HG02759 (cell line): ENCODE data around the gene KRT81.
"Not testable (repeated sequence)": the region's sequence is repeated elsewhere in the genome, so short reads cannot be mapped to it uniquely, and the experiment has no call there.

Experiments used
- ATAC-seq: cut with Tn5 transposase; IDR thresholded peaks from one replicate; pipeline ENCODE4 v1.9.1; 2021; ENCODE audit warnings: mild to moderate bottlenecking, moderate library complexity; ENCODE audit not compliant: unreplicated experiment

KRT81 gene

DNA sequence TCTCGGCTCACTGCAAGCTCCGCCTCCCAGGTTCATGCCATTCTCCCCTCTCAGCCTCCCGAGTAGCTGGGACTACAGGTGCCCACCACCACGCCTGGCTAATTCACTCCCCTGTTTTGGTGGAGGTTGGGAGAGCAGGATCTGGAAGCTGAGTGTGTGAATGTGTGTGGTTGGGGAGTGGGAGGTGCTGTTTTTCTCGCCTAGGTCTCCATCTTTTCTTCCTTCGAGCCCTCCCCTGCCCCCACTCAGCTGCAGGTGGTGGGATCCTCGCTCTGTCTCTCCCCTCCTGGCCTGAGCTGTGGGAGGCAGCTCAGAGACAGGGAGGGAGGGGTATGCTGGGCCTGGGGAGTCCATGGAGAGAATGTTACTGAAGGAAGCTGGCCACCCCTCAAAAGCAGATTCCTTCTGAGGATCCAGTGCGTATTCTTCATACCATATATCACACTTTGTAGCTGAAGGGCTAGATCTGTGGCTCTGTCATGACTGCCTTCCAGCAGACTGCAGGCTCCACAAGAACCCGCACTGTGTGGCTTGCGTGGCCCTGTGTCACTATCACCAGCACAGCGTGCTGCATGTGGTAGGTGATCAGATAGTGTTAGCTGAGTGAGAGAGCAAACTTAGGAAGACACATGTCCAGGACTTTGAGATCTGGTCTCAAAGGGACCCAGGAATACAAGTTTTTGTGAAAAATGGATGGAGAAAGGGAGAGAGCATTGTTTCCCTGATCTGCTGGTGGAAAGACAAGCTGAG is 27.1 kb upstream of the KRT81 start:
- no peak for ATAC-seq

DNA sequence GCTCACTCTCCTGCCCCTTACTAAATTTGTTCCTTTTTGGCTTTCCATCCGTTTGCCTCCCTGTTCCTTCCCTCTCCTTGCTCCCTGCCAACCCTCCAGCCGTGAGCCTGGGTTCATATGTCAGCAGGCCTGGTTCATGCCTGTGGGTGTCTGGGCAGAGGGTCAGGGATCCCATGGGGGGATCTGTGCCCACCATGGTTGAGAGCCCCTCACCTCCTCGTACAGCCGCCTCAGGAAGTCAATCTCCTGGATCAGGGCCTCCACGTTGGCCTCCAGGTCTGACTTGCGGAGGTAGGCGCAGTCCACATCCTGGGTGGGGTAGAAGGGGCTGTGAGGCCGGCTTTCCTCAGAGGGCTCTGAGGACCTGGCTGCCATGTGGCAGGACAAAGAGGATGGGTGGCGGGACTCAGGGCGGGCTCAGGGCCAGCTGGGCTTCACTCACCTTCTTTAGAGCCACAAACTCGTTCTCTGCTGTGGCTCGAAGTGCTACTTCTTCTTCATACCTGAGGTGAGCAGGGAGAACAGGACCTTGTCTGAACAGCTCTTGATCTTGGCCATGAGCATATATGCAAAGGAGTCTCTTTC is 26.2 kb upstream of the KRT81 start:
- ATAC-seq: no peak

DNA sequence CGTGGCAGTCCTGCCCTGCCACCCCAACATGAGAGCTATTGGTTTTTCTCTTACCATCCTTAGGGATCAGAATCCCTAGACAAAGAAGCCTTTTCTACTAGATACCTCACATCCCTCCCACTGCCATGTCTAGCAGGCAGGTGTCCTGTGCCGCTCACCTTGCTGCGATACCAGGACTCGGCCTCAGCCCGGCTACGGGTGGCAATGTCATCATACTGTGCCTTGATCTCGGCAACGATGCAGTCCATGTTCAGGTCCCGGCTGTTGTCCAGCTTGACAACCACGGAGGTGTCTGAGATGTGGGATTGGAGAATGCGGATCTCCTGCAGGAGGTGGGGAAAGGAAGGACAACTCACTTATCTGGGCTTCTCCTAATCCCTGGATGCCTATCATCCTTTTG is 25.4 kb upstream of the KRT81 start:
- ATAC-seq: no peak

DNA sequence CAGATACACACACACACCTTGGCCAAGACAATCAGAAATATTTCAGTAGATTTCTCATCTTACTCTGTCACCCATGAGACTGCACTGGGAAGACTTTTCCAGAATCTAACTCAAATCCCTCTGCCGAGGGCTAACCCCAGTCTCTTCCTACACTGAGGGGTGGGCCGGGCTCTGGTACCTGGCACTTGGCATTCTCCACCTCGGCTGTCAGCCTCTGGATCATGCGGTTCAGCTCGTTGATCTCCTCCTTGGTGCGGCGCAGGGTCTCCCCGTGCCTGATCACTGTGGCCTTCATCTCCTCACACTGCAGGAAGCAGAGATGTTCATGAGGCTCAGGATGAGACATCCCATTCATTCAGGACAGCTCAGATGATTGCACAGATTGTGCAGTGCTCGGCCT is 25.0 kb upstream of the KRT81 start:
- no peak for ATAC-seq

DNA sequence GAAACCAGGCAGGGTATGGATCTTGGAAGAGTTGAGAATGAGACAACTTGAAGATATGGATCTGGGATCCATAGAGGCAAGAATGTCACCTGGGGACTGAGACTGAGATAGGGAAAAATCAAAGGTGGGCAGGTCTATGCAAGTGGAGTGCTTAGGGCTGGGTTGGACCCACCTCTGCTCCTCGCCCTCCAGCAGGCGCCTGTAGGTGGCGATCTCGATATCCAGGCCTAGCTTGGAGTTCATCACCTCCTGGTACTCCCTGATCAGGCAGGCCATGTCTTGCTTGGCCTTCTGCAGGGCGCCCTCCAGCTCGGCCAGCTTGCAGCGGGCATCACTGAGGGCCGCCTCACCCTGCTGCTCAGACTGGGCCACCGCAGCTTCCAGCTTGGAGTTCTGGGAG is 24.4 kb upstream of the KRT81 start:
- ATAC-seq: not testable (repeated sequence)

DNA sequence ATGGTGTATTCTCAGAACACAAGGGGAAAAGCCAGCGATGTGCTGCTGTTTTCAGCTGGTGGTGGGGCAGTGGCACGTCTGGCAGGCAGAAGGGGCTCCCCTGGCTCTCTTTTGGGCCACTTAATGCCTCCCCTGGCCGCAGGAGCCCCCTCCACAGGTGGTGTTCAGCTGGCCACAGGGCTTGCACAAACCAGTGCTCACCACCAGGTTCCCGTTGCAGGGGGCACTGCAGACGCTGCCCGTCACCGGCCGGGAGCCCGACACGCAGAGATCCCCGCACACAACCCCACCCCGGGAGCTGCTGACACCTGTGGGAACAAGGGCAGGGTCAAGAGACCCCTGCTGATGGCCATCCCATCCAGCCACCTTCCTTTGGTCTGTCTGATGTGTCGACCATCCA is 23.2 kb upstream of the KRT81 start:
- no peak for ATAC-seq

DNA sequence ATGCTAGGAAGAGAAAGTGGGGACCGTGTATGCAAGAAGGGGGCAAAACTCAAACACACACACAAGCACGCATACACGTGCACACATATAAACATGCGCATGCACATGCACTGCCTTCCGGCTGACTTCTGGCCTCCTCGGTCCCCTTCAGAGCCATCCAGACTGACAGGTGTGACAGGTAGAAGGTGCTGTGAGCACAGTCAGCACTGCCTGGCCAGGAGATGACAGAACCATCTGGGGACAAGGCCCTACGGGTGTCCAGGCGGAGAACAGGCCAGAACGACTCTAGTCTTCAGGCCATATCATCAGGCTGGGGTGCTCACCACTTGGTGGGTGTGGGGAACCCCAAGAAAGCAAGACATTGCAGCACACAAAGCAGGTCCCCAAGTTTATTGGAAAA is 22.6 kb upstream of the KRT81 start:
- ATAC-seq: no peak

DNA sequence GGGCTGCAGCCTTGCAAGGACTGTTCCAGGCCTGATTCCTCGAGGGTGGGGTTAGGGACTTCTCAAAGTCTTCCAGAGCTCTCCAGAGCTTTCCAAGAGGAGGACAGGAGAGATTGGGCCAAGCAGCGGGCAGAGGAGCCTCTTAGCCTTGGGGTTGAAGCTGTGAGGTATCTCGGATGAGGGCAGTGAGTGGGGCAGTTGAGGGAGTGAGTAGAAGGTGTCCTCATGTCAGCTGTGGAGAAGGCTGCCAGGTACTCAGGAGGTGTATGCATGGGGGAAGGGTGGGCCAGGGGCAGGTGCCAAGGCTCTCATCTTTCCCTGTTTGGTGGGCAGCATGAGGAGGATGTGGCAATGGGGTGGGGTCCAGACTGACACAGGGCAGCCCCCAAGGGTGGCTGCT is 22.1 kb upstream of the KRT81 start:
- no peak for ATAC-seq

DNA sequence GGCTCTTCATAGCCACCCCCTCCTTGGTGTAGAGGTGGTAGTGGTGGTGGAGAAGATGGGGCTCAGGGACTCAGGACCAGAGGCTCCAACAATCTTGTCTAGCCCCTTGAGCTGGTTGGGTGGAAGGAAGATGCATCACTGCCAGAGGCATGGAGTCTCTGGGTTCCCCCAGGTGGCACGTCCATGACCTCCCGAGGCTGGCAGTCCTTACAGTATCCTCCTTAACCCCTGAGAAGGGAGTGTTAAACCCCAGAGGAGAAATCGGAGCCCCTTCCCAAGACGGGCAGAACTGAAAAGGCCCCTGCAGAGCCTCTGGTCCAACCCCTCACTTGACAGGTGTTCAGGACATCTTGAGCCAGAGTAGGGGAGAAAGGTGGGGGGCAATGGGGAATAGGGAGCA is 20.8 kb upstream of the KRT81 start:
- no peak for ATAC-seq

DNA sequence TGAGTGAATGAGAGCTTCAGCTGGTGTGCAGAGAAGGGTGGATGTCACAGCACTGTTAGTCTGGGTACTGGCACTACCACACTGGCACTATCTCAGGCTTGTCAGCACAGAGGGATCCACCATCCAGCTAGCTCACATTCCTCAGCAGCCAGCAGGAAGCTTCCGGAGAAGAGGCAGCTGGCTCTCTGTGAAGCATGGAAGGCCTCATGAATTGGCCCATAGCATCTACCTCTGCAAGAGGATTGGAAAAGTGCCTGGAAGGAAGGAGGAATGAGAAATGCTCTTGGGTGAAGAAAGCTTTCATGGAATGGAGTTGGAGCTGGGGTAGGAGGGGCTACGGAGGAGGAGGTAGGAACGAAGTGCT is 19.9 kb upstream of the KRT81 start:
- ATAC-seq: no peak

DNA sequence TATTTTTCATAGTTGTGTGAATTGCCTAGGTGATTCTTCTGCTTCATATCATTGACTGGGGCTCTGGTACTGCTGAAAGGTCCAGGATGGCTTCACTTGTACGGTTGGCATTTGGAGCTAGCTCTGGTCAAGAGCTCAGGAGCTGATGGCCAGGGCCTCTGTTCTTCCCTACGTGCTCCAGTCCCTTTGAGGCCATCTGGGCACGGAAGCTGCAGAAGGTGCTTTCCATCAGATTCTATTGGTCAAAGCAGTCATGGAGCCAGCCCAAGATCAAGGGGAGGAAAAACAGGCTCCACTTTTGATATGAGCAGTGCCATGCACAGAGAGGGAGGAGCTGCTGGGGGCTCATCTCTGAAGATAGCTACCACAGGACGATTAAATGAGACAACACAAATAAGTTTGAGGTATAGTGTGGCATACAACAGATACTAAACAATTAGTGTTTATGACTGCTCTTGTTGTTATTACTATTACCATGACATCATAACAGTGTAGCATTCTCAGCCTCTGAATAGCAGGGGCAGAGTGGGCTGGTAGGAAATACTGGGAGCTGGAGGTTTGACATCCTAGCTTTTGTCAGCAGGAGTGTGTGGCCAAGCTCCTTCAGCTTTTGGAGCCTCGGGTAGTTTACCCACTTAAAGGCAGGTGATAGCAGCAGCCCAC is 19.4 kb upstream of the KRT81 start:
- no peak for ATAC-seq

DNA sequence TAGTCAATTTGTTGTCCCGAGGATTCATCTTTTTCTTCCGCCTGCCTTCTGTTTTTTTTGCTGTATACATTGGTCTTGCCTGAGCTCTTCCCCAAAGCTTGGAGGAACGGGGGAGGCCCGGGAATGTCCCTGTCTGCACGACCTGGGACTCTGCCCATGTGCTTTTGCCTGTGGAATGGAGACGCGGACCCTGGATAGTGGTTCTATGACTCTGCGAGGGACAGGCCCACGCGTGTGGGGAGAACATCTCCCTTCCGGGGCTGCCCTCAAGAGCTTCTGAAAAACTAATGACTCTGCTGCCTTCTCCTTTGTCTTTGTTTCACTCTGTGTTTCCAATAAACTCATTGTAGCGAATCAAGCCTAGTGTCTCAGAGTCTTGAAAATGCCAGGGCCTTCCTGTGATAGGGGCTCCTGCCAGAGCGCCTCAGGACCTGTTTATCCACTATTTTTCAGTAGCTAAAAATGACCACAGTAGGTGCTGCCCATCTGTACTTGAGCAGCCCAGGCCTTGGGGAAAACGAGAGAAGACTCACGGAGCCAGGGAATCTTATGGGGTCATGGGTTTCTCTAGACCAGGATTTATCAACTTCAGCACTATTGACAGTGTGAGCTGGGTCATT is 17.6 kb upstream of the KRT81 start:
- ATAC-seq: no peak

DNA sequence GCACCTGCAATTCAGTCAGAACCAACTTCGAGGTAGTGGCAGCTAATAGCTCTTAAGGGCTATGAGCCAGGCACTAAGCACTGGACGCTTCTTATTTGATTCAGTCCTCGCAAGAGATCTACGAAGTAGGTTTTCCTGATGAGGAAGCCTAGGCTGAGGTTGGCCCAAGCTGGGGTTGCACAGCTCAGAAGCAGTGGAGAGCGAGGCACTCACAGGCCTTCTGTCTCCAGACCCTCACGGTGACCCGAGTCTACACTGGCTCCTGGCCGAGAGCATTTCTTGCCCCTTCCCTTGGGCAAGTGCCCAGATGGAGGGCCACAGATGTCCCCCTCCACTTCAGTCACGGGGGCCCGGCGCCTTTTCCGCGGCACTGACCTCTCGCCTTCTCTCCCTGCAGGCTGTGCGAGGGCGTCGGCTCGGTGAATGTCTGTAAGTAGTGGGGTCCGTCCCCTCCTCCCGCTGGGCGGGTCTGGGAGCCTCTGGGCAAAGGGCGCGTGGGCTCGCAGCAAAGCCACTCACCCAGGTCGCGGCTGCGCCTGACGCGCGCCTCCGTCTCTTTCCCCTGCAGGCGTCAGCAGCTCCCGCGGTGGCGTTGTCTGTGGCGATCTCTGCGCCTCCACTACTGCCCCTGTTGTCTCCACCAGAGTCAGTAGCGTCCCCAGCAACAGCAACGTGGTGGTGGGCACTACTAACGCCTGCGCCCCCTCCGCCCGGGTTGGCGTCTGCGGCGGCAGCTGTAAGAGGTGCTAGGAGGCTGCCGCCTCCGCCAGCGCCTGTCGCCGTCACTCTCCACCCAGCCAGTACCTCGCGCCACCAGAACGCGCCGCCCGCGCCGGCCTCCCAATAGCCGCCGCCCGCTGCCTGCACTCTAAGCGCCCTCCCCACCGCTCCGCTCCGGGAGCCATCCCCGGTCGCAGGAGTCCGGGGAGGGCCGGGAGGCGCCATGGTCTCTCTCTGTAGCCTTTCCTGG is 16.8 kb upstream of the KRT81 start:
- no peak for ATAC-seq

DNA sequence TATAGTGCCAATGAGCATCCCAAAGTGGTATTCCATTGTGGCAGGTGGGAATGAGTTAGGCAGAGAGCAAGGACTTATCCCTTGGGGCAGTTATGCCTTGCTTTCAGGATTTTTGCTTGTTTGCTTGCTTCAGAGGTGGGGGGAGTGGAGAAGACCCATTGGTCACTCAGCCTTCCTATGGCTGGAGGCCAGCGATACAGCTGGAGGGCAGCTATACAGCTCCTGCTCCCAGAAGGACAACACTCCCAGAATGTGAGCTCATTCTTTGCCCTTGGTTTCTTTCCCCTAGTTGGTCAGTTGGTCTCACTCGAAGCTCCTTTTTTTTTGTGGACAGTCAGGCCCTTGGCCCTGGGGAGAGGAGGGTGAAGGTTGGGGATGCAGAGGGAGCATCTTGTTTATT is 15.4 kb upstream of the KRT81 start:
- ATAC-seq: no peak

DNA sequence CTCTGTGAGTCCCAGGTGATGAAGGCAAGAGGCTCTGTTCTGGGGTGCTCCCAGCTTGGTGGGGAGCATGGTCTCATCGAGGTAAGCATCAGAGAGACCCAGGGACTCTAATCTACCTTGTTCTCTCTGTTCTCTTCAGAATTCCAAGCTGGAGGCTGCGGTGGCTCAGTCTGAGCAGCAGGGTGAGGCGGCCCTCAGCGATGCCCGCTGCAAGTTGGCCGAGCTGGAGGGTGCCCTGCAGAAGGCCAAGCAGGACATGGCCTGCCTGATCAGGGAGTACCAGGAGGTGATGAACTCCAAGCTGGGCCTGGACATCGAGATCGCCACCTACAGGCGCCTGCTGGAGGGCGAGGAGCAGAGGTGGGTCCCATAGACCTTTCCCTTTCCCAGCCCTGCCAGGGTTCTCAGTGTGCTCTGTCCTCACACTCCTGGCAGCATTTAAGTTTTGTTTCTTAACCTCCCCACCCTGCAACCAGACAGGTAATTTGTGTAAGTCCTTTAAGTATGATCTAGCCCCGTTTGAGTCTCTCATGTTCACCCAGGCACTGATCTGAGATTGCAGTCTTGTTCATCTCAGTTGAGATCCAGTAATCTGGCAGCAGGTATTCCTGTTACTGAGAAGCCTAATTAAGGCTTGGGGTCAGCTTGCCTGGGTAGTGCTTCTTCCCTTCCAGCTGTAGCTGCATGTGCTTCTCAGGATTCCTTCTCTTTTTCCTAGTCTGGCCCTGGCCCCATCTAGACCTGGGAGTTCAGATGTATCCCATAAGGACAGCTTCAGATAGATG is 14.8 kb upstream of the KRT81 start:
- ATAC-seq: no peak

DNA sequence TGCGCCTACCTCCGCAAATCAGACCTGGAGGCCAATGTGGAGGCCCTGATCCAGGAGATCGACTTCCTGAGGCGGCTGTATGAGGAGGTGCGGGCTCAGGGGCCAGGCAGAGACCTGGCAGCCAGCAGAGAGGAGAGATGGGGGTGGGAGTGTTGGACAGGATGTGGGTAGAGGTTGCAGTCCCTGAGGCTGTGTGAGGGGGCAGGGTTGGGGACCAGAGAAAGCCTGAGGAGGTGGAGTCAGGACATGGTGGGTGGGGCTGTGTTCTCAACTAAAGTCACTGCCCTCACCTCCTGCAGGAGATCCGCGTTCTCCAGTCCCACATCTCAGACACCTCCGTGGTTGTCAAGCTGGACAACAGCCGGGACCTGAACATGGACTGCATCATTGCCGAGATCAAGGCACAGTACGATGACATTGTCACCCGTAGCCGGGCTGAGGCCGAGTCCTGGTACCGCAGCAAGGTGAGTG is 13.6 kb upstream of the KRT81 start:
- ATAC-seq: peak; percentile 85

DNA sequence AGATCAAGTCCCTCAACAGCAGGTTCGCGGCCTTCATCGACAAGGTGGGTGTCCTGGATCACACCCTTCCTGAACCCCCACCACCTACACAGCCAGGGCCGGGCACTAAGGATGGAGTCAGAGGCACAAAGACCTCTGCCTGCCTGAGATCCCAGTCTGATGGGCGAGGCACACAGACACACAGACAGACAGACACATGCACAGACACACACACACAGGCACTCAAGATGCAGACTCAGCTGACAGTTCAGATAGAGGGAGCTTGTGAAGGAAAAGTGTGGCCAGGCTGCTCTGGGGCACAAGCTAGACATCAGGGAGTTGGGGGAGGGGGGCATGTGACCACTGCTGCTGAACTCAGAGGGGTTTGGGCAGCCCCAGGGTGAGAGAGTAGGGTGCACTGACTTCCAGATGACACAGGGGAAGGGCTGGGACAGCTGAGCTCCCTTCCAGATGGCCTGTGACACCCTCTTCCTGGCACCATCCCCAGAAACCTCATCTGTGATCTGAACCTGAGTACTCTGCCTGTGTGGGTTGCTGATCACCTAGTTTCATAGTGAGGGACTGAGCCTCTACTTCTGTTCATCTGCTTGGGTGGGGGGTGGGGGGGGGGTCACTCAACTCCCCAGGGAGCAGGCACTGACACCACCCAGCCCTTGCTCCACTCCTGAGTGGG is 11.0 kb upstream of the KRT81 start:
- not testable (repeated sequence) for ATAC-seq

DNA sequence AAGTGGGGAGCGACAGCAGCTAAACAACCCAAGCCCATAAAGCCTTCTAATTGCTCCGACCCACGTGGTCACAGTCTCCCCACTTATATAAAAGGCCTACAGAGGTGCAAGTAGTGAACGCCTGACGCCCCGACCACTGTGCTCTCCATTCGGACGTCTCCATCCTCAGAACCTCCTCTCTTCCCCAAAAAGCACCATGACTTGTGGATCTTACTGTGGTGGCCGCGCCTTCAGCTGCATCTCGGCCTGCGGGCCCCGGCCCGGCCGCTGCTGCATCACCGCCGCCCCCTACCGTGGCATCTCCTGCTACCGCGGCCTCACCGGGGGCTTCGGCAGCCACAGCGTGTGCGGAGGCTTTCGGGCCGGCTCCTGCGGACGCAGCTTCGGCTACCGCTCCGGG is 10.4 kb upstream of the KRT81 start:
- not testable (repeated sequence) for ATAC-seq
